ENCODE data around the gene PEPD. TPM values are rescaled to one million over a fixed set of nuclear protein-coding genes. Genes with fewer than 3 reads are reported as not detected.

PEPD gene
- total RNA-seq, 2 donors from 2014 or later = 74.0 to 89.9 TPM

DNA sequence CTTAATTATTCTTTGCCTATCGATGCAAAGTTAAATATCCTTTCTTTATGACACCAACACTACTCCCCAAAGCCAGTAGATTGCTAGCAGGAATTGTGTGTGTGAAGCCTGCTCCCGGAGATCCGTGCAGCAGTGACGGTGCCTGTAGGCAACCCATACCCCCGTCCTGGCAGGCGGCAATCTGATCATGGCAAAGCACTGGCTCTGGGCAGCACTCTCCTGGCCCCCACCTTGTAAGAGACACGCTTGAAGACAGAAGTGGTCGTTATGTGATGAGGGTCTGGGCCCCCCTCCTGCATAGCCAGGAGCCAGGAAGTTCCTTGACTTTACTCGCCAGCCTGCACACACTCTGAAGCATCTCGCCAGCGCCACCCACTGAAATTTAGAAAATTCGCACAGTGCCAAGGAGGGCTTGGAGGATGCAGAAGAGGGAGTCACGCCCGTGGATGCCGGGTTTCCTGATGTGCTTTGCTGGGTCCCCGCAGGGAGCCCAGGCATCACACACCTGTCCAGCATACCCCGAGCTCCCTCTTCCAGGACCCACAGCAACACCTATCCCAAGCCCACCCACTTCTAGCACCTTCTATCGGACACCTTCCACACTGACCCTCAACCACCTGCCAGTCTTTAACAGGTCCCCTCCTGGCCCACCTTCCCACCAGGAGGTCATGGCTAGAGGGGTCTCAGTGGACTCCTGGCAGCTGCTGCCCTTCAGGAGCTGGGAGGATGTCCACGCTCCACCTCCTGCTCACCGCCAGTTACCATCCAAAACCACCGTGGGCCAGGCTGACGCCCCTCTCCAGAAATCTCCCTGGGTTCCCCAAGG lies 93.6 kb downstream of the PEPD start:
- Histone ChIP-seq H3K4me1 (replicated peaks) (peaks cover 11% of the 10 kb centered on the region), H3K9me3 (no peaks in the 10 kb centered on the region), H3K36me3 (no peaks in the 10 kb centered on the region), H3K27me3 (replicated peaks; ENCODE audit: insufficient read depth) (no peaks in the 10 kb centered on the region), H3K4me3 (no peak overlapping the region), H3K27ac (no peak overlapping the region)
- DNase-seq (ENCODE audit: low spot score) = no peak
- WGBS = 93% methylated on average over 21 of the region's 22 CpGs
- TF ChIP-seq POLR2AphosphoS5 (IDR thresholded peaks at IDR 0.05) (no peak), POLR2A (IDR thresholded peaks at IDR 0.05) (no peak)
- TF ChIP-seq, protein P1, sequence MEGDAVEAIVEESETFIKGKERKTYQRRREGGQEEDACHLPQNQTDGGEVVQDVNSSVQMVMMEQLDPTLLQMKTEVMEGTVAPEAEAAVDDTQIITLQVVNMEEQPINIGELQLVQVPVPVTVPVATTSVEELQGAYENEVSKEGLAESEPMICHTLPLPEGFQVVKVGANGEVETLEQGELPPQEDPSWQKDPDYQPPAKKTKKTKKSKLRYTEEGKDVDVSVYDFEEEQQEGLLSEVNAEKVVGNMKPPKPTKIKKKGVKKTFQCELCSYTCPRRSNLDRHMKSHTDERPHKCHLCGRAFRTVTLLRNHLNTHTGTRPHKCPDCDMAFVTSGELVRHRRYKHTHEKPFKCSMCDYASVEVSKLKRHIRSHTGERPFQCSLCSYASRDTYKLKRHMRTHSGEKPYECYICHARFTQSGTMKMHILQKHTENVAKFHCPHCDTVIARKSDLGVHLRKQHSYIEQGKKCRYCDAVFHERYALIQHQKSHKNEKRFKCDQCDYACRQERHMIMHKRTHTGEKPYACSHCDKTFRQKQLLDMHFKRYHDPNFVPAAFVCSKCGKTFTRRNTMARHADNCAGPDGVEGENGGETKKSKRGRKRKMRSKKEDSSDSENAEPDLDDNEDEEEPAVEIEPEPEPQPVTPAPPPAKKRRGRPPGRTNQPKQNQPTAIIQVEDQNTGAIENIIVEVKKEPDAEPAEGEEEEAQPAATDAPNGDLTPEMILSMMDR (IDR thresholded peaks at IDR 0.05) = no peak
- intact Hi-C loops (cut with DNase I) = no loop called here

DNA sequence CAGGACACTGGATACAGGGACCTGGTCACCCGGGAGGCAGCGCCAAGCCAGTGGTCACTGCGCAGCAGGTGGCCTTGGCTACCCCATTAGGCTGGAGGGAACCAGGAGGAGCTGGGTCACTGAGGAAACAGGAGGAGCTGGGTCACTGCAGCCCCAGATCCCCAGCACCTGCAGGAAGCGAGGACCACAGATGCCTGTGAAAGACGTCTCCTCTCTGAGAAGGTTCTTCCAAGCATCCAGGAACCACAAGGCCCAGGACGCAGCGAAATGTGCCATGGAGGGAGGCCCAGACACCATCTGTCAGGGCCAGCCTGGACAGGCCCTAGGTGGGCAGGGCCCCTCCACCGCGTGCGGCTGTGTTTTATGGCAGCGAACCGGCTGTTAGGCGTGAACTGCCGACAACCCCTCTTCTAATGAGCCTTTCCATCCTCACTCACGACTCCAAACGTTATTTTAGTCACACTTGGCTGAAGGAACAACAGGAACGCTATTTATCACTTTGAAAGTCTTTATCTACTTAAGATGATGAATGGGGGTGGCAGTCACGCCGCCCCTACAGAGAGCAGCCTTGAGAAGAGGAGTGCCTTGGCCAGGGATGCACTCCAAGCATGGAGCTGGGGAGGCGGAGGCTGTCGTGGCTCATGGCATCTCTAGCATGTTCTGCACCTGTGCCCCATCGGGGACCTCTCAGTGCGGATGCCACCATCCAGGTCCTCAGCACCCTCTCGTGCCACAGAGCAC lies 94.8 kb downstream of the PEPD start:
- no peak for DNase-seq (ENCODE audit: low spot score)
- H3K9me3 ChIP-seq = no peaks in the 10 kb centered on the region
- H3K27me3 ChIP-seq (replicated peaks; ENCODE audit: insufficient read depth) = no peaks in the 10 kb centered on the region
- intact Hi-C loops (cut with DNase I) = no loop called here
- H3K4me1 ChIP-seq (replicated peaks) = no peaks in the 10 kb centered on the region
- TF ChIP-seq, protein P1 (IDR thresholded peaks at IDR 0.05) = no peak
- no peak for TF ChIP-seq POLR2A (IDR thresholded peaks at IDR 0.05)
- H3K4me3 ChIP-seq = no peak overlapping the region
- H3K27ac ChIP-seq = no peak overlapping the region
- 70% methylated on average over 24 of the region's 24 CpGs for WGBS
- H3K36me3 ChIP-seq = no peaks in the 10 kb centered on the region

DNA sequence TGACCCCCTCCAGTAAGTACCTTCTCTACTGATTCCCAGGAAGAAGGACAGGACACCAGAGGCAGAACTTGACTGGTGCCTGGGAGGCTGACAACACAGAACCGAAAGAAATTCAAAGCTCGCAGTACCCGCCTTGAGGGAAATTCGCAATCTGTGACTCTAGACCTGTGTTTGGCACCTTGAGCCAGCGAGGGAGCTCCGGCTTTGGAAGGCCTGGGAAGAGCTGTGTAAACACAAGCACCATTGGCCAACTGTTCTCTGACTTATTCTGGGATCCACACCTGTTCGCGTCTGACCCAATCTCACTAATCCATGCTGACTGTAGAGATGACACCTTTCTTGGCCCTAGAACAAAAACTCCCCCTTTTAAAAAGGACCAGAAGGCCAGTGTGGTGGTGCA lies 97.4 kb downstream of the PEPD start:
- no peak for DNase-seq (ENCODE audit: low spot score)
- Histone ChIP-seq H3K36me3 (no peaks in the 10 kb centered on the region), H3K4me1 (replicated peaks) (no peaks in the 10 kb centered on the region), H3K9me3 (no peaks in the 10 kb centered on the region), H3K4me3 (no peak overlapping the region), H3K27ac (no peak overlapping the region), H3K27me3 (replicated peaks; ENCODE audit: insufficient read depth) (no peaks in the 10 kb centered on the region)
- intact Hi-C loops (cut with DNase I) = no loop called here
- 88% methylated on average over 8 of the region's 8 CpGs for WGBS
- TF ChIP-seq POLR2AphosphoS5 (IDR thresholded peaks at IDR 0.05) (no peak), POLR2A (IDR thresholded peaks at IDR 0.05) (no peak)
- TF ChIP-seq, protein P1 (IDR thresholded peaks at IDR 0.05) = no peak

DNA sequence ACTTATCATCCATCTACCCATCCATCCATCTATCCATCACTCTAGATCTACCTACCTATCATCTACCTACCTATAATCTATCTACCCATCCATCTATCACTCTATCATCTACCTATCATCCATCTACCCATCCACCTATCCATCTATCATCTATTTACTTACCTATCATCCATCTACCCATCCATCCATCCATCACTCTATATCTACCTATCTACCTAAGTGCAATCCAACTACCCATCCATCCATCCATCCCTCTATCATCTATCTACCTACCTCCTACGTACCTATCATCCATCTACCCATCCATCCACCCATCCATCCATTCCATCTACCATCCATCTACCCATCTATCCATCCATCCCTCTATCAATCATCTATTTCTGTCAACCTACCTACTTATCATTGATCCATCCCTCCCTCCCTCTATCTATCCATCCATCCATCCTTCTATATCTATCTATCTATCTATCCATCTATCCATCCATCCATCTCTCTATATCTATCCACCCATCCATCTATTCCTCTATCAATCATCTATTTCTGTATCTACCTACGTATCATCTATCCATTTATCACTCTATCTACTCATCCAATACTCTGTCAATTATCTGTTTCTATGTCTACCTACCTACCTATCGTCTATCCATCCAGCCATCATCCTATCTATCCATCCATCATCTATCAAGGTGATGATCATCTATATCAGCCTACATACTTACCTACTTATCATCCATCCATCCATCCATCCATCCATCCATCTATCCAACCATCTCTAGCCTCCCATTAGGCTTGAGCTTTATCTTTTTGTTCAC lies 99.0 kb downstream of the PEPD start:
- no peak for DNase-seq (ENCODE audit: low spot score)
- Histone ChIP-seq H3K36me3 (no peaks in the 10 kb centered on the region), H3K27me3 (replicated peaks; ENCODE audit: insufficient read depth) (no peaks in the 10 kb centered on the region), H3K4me3 (no peak overlapping the region), H3K9me3 (no peaks in the 10 kb centered on the region), H3K4me1 (replicated peaks) (no peaks in the 10 kb centered on the region), H3K27ac (no peak overlapping the region)
- 96% methylated on average over 3 of the region's 3 CpGs for WGBS
- no peak for TF ChIP-seq POLR2AphosphoS5 (IDR thresholded peaks at IDR 0.05)
- TF ChIP-seq POLR2A (IDR thresholded peaks at IDR 0.05) = no peak
- TF ChIP-seq, protein P1 (IDR thresholded peaks at IDR 0.05) = no peak
- intact Hi-C loops (cut with DNase I) = no loop called here
